AG20443 (cell line): Measurements from ENCODE around the gene PLEKHG3.
"Not testable (repeated sequence)": the region's sequence is repeated elsewhere in the genome, so short reads cannot be mapped to it uniquely, and the experiment has no call there.

Experiments used
- DNase-seq: peaks from one replicate; pipeline ENCODE4 v3.0.0; 2012; ENCODE audit warnings: low spot score, mixed read lengths

Gene PLEKHG3

DNA sequence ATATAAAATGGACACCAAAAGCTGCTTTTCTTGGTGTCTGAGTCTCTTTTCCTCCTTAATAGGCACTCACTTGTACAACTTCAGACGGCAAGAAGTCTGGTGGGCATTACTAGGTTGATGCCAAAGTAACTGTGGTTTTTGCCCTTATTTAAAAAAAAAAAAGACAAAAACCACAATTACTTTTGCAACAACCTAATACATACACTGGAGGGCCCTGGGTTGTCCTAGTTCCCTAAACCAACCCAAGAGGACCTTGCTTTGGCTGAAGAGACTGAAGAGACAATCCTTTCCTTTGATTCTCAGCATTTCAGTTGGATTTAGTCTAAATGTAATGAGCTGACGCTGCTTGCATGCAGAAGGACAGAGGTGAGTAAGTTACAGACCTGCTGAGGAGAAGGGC is 16.2 kb upstream of the PLEKHG3 start:
- no peak for DNase-seq

GRCh38 chr14:64688811-64689281 is 15.4 kb upstream of the PLEKHG3 start:
- no peak for DNase-seq

DNA sequence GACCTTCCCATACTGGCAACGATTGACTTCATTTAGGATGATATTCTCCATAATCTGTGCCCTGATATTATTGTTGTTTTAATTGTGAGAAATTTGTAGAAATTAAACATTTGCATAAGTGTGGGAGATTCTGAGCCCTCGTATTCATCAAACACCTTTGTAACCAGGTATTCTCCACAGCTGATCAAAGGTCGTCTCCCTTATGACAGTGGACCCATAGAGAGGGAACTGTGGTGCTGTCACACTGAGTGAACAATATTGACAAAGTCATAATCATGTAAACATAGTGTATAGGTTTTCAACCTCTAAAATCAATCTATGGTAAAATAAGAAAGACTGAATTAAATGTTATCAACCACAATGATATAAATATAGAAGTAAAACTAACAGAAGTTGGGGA is 14.9 kb upstream of the PLEKHG3 start:
- DNase-seq, result no peak

DNA sequence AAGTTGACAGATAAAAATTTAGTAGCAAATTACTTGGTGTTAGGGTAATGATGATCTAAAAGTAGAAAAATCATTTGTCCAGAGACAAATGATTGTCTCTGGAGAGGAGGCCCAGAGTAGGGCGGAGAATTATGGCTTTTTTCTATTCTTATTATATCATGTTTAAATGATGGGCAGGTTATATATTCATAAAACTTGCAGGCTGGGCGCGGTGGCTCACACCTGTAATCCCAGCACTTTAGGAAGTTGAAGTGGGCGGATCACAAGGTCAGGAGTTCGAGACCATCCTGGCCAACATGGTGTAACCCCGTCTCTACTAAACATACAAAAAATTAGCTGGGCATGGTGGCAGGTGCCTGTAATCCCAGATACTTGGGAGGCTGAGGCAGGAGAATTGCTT is 13.6 kb upstream of the PLEKHG3 start:
- not testable (repeated sequence) for DNase-seq

GRCh38 chr14:64691376-64691775 is 12.8 kb upstream of the PLEKHG3 start:
- DNase-seq, result no peak

DNA sequence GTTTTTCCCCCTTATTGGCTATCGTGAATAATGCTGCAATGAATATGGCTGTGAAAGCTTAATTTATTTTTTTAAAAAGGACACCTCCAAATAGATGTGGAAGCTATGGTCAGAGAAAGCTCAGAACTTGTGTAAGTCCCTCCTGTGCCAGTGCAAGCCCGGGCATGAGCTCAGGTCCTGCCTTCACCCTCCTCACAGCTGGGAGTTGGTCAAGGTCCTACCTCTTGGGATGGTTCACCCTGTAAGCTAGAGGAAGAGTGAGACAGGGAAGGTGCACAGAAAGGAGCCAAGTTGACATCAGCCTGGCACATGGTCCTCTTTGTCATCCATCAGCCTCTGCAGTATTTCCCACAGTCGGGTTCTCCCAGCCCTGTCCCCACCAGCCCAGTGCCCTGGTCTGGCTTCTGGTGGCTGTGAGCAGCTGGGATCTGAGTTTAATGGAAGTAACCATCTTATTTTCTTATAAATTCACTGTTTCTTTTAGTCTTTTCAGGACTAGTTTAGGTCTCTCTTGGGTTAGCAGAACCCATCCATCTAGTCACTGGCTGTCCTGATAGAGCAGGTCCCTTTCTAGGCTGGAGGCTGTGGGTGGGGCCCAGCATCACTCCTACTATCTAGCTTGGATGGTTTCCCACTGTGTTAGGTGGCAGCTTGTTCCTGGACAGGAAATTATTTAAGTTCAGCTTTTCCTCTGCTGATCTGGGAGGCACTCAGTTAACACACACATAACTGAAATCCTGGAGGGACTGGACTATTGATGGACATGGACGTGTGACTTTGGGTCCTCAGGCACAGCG is 11.8 kb upstream of the PLEKHG3 start:
- DNase-seq, result no peak

GRCh38 chr14:64692986-64693809 is 11.0 kb upstream of the PLEKHG3 start:
- DNase-seq, result no peak

DNA sequence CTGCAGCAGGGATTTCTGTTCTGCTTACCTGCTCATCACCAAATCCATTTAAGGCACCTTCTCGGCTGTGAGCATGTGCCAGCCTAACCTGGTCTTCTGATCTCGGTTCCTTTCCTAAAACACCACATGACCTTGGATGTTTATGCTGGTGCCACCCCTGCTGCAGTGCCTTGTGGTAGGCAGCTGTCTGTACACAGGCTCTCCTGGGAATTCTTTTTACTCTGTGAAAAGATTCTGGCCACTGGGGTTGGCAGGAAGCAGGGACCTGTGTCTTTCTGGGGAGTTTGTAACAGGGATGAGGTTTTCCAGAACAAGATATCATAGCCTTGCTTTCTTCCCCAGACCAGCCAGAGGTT is 10.4 kb upstream of the PLEKHG3 start:
- DNase-seq, result no peak

- no peak for DNase-seq
These were observed 9.2 kb upstream of the PLEKHG3 start for GRCh38 chr14:64695071-64695470.

DNA sequence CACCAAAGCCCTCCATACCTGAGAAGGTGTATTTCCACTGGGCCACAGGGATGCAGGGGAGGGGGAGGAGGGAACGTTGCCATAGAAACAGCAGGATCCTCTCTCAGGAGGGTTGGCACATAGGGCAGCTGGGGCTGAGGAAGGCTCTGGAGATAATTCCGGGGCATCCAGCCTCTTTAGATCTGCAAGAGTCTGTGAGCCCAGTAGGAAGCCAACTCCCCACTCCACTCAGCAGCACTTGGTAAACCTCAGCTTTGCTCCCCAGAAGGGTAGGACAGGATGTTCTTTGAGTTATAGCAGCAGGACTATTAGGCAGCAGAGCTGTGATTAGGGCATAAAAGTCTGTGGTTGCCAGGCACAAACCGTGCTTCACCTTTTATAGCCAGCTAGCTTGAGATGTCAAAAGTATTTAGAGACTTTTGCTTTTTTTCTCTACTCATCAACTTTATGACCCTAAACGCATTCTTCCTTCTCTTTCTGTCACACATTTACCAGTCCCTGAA is 7.8 kb upstream of the PLEKHG3 start:
- no peak for DNase-seq

DNA sequence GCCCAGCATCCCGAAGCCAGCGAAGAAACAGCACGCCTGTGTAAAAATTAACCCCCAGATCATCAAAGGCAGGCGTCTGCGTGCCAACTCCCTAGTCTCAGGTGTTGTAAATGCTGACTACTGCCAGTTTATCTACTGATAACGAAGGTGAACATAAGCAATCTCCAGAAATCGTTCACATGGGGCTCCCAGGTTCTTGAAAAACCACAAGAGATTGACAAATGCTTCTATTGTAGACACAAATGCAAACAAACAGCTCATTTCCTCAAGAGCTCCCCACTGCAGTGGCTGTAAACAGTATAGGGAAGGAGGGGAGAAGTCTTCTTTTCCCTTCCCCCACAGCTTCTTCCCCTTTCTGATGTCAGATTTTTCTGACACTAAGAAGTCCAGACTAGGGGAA is 5.3 kb upstream of the PLEKHG3 start:
- DNase-seq, result no peak

GRCh38 chr14:64700290-64700689 is 3.9 kb upstream of the PLEKHG3 start:
- DNase-seq, result no peak

DNA sequence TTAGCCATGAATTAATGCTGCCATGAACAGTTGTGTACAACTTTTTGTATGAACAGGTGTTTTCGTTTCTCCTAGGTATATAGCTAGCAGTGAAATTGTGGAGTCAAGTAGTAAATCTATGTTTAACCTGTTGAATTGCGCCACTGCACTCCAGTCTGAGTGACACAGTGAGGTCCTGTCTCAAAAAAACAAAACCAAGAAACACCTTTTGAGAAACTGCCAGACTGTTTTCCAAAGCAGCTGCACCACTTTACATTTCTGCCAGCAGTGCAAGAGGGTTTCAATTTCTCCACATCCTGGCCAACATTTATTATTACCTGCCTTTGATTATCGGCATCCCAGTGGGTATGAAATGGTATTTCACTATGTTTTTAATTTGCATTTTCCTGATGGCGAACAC is 3.3 kb upstream of the PLEKHG3 start:
- DNase-seq, result no peak

DNA sequence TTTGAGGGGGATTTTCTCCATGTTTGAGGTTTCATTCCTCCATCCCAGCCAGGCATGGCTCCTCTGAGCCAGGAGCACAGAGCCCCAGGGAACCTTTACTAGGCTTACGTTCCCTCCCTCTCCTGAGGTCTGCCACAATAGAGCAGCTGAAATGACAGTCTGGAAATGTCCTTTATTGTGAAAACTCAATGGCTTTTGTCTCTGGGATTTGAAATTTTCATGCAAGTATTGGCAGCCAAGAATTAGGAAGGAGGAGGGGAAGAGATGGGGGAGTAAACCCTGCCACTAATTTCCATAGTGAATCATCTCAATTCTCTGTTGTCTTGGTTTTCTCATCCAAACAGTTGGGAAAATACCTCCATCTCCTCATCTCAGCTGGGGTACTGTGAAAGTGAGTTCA is 2.6 kb upstream of the PLEKHG3 start:
- DNase-seq, result no peak

- DNase-seq, result no peak
These were observed 1.5 kb upstream of the PLEKHG3 start for GRCh38 chr14:64702493-64703394.

- DNase-seq, result no peak
These were observed 655 bp upstream of the PLEKHG3 start for GRCh38 chr14:64703395-64704142.

- peak; percentile 57 for DNase-seq
These were observed 638 bp downstream of the PLEKHG3 start for GRCh38 chr14:64704743-64705380.

- DNase-seq, result peak; percentile 49
These were observed 1.3 kb downstream of the PLEKHG3 start for GRCh38 chr14:64705381-64706118.

- no peak for DNase-seq
These were observed 1.9 kb downstream of the PLEKHG3 start for GRCh38 chr14:64706119-64706592.

DNA sequence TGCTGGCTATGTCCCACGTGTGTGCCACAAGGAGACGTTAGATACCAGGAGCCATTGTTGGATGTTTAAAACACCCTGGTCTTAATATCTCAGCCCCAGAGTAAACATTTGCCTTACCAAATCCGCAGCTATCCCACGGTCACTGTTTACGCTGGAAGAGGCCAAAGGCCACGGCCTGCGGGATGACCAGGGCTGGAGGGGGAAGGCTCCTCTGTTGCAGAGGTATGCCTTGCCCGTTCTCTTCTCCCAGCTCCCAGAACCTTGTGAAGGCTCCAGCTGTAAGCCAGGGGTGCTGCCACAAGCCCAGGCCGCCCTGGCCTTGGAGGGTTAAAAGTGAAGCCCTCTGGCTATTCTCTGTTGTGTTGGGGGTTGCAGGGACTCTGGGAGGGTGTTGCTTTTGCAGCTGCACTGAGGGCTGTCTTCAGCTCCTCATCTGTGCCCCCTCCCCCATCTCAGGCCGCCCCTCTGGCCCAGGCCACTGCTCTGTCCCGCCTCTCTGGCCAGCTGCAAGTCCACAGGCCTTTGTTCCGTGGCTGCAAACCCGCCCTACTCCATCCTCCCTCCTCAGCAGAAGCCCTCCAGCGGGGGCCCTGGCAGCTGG is 2.5 kb downstream of the PLEKHG3 start:
- no peak for DNase-seq
